Measurements from ENCODE around the gene POLR1E. TPM values are rescaled to one million over a fixed set of nuclear protein-coding genes. Genes with fewer than 3 reads are reported as not detected.

The POLR1E gene
- total RNA-seq, 4 donors from 2014 or later, result 22.5 to 26.4 (median 25.3) TPM

DNA sequence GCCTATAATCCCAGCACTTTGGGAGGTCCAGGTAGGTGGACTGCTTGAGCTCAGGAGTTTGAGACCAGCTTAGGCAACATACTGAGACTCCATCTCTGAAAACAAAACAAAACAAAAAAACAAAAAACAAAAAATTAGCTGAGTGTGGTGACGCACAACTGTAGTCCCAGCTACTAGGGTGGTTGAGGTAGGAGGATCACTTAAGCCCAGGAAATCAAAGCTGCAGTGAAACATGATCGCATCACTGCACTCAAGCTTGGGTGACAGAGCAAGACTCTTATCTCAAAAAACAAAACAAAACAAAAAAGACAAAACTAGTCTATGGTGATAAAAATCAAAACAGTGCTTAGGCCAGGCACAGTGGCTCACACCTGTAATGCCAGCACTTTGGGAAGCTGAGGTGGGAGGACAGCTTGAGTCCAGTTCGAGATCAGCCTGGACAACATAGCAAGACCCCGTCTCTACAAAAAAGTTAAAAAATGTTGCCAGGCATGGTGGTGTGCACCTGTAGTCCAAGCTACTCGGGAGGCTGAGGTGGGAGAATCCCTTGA is 61.7 kb downstream of the POLR1E start:
- H3K4me3 ChIP-seq (ENCODE audit: low read depth, poor library complexity, severe bottlenecking), result no peak overlapping the region
- intact Hi-C loops (cut with DNase I; ENCODE audit: low total_unique reads), result no loop called here
- TF ChIP-seq, protein P1, sequence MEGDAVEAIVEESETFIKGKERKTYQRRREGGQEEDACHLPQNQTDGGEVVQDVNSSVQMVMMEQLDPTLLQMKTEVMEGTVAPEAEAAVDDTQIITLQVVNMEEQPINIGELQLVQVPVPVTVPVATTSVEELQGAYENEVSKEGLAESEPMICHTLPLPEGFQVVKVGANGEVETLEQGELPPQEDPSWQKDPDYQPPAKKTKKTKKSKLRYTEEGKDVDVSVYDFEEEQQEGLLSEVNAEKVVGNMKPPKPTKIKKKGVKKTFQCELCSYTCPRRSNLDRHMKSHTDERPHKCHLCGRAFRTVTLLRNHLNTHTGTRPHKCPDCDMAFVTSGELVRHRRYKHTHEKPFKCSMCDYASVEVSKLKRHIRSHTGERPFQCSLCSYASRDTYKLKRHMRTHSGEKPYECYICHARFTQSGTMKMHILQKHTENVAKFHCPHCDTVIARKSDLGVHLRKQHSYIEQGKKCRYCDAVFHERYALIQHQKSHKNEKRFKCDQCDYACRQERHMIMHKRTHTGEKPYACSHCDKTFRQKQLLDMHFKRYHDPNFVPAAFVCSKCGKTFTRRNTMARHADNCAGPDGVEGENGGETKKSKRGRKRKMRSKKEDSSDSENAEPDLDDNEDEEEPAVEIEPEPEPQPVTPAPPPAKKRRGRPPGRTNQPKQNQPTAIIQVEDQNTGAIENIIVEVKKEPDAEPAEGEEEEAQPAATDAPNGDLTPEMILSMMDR (IDR thresholded peaks at IDR 0.05), result no peak
- TF ChIP-seq POLR2A (IDR thresholded peaks at IDR 0.05), result no peak
- 93 to 95% methylated on average over 5 of the region's 5 CpGs for WGBS, 2 donors
- DNase-seq (ENCODE audit: low spot score in 2 of 2), result no peak

DNA sequence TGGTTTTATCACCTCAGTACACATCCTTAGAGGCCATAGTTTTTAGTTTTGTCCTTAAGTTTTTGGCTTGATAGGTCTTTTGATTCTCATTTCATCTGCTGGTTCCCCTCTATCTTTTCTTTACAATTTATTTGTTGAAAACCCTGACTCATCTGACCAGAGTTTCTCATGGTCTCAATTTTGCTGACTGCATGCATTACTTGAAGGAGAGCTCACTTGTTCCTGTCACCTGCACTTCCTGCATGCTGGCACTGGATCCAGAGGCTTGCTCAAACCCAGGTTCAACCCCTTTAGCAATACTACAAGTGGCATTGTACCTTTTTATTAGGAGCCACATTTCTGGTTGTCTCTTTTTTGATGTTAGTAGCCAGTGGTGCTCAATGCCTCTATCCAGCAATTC is 63.8 kb downstream of the POLR1E start:
- TF ChIP-seq, protein P1 (IDR thresholded peaks at IDR 0.05), result no peak
- TF ChIP-seq POLR2A (IDR thresholded peaks at IDR 0.05), result no peak
- no peak overlapping the region for H3K4me3 ChIP-seq (ENCODE audit: low read depth, poor library complexity, severe bottlenecking)
- no peak for DNase-seq (ENCODE audit: low spot score in 2 of 2)
- intact Hi-C loops (cut with DNase I; ENCODE audit: low total_unique reads), result no loop called here

DNA sequence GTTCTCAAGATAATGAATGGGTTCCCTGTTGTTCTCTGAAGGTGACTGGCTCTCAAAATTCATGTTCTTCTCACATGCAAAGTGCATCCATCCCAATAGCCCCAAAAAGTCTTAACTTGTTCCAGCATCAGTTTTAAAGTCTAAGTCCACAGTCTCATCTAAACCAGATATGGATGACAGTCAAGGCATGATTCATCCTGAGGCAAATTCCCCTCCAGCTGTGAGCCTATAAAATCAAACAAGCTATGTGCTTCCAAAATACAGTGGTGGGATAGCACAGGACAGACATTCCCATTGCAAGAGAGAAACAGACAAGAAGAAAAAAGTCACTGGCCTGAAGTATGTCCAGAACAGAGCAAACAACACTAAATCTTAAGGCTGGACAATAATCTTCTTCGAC is 65.0 kb downstream of the POLR1E start:
- TF ChIP-seq, protein P1 (IDR thresholded peaks at IDR 0.05), result no peak
- no peak for TF ChIP-seq POLR2A (IDR thresholded peaks at IDR 0.05)
- H3K4me3 ChIP-seq (ENCODE audit: low read depth, poor library complexity, severe bottlenecking), result no peak overlapping the region
- no peak for DNase-seq (ENCODE audit: low spot score in 2 of 2)
- 67 to 100% methylated on average over 1 of the region's 1 CpG for WGBS, 2 donors
- intact Hi-C loops (cut with DNase I; ENCODE audit: low total_unique reads), result loop anchor here (10.0 kb wide), 1 partner anchor 56 kb away; no protein-coding TSS in a partner anchor

DNA sequence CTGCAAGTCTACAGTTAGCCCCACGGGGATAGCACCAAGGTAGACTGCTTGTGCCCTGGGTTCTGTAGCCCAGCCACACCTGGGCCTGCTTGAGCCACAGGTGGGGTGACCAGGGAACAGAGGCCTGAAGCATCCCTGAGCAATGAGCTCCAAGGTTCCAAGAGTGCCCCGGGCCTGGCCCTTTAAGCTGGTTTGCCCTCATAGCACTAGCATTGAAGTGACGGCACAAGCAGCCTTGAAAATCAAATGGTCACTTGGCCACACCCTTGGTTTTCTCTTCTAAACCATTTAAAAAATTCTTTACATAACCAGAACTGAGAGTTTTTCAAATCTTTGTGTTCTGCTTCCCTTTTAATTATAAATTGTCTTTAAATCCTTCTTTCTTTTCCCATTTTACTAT is 65.7 kb downstream of the POLR1E start:
- intact Hi-C loops (cut with DNase I; ENCODE audit: low total_unique reads), result loop anchor here (10.0 kb wide), 1 partner anchor 57 kb away; no protein-coding TSS in a partner anchor

DNA sequence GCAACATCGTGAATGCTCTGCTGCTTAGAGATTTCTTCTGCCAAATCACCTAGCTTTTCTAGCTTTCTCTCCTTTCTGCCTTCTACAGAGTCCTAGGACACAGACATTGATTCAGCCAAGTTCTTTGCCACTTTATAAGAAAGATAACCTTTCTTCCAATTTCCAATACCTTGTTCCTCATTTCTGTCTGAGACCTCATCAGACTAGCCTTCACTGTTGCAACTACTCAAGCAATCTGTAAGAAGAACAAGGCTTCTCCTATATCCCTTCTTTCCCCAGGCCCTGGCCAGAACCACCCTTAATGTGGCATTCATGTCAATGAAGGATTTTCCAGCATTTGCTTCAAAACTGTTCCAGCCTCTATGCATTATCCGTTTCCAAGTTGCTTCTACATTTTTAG is 66.1 kb downstream of the POLR1E start:
- TF ChIP-seq POLR2A (IDR thresholded peaks at IDR 0.05), result no peak
- TF ChIP-seq, protein P1 (IDR thresholded peaks at IDR 0.05), result no peak
- WGBS, 2 donors, result 88 to 89% methylated on average over 2 of the region's 2 CpGs
- no peak overlapping the region for H3K4me3 ChIP-seq (ENCODE audit: low read depth, poor library complexity, severe bottlenecking)
- intact Hi-C loops (cut with DNase I; ENCODE audit: low total_unique reads), result loop anchor here (10.0 kb wide), 1 partner anchor 57 kb away; no protein-coding TSS in a partner anchor
- no peak for DNase-seq (ENCODE audit: low spot score in 2 of 2)

More for the DNA sequence above, 65.7 kb downstream of the POLR1E start:
- no peak for TF ChIP-seq POLR2A (IDR thresholded peaks at IDR 0.05)
- TF ChIP-seq, protein P1 (IDR thresholded peaks at IDR 0.05), result no peak
- WGBS, 2 donors, result 84 to 89% methylated on average over 3 of the region's 3 CpGs
- H3K4me3 ChIP-seq (ENCODE audit: low read depth, poor library complexity, severe bottlenecking), result no peak overlapping the region
- DNase-seq (ENCODE audit: low spot score in 2 of 2), result no peak

Other genes with a start within 250 kb of the POLR1E start
- 100 to 1,000 TPM; 120 to 181 (median 141) TPM for gene GRHPR, start 63.3 kb upstream of the POLR1E start, total RNA-seq
- gene ZBTB5, start 20.5 kb upstream of the POLR1E start, total RNA-seq, result 10 to 100 TPM; 16.1 to 23.4 (median 20.9) TPM
- 1 to 10 TPM; 2.4 to 5.5 (median 3.7) TPM for gene FBXO10, start 90.4 kb downstream of the POLR1E start, total RNA-seq
- gene TOMM5, start 106.6 kb downstream of the POLR1E start, total RNA-seq, result 10 to 100 TPM; 50.4 to 79.1 (median 67.1) TPM
- gene FRMPD1, start 165.0 kb downstream of the POLR1E start, total RNA-seq, result 10 to 100 TPM; 12.9 to 23.9 (median 16.2) TPM